Left lung (tissue), 10 donors: Measurements from ENCODE around the gene ATP11C. TPM values are rescaled to one million over a fixed set of nuclear protein-coding genes. Genes with fewer than 3 reads are reported as not detected.
"Not testable (repeated sequence)": the region's sequence is repeated elsewhere in the genome, so short reads cannot be mapped to it uniquely, and the experiment has no call there.

ENCODE experiments used
- ATAC-seq: fragments of 200-7000 bp; cut with Tn5 transposase; one replicate; pipeline ENCODE4 v1.9.1; 2020; ENCODE audit warnings: moderate library complexity
- DNase-seq, 4 donors: peaks; one replicate each; pipeline ENCODE4 v3.0.0-alpha.2; 2013 to 2020
- H3K27ac ChIP-seq, 2 donors: fragments of 200-600 bp; sonication (generic) in 1 of 2; one replicate each; pipeline versions ENCODE4 v1.5.0 to v1.8.0; 2020 to 2021
- H3K27me3 ChIP-seq, 2 donors: fragments of 200-600 bp; sonication (generic) in 1 of 2; one replicate each; pipeline versions ENCODE4 v1.5.0 to v1.8.0; 2020 to 2021
- H3K36me3 ChIP-seq, 2 donors: fragments of 200-600 bp; sonication (generic) in 1 of 2; one replicate each; pipeline versions ENCODE4 v1.5.0 to v1.8.0; 2020 to 2021
- H3K4me1 ChIP-seq, 2 donors: fragments of 200-600 bp; one replicate each; pipeline ENCODE4 v1.8.0; 2021
- H3K4me3 ChIP-seq, 2 donors: fragments of 200-600 bp; sonication (generic) in 1 of 2; one replicate each; pipeline versions ENCODE4 v1.5.0 to v1.8.0; 2020 to 2021; ENCODE audit warnings: mild to moderate bottlenecking in 1 of 2
- H3K9me3 ChIP-seq, 2 donors: fragments of 200-600 bp; sonication (generic) in 1 of 2; one replicate each; pipeline versions ENCODE4 v1.5.0 to v1.8.0; 2020 to 2021
- CTCF ChIP-seq, 2 donors: fragments of 200-600 bp; sonication (generic) in 1 of 2; IDR thresholded peaks; one replicate each; pipeline versions ENCODE4 v1.5.0 to v1.8.0; 2021; ENCODE audit warnings: antibody characterized with exemption in 2 of 2
- intact Hi-C, 2 donors: fragments of 100-400 bp; cut with DNase I; formaldehyde crosslinking; loops; one replicate each; pipeline versions ENCODE4 v1.11.2 to v1.14.2; 2022
- polyA plus RNA-seq, 6 donors: library from polyadenylated mRNA; unstranded; fragments of 120-200 nt; gene quantifications; one replicate each; pipeline ENCODE4 v1.2.1, GENCODE V29; 2013; ENCODE audit not compliant: insufficient read length in 6 of 6
- total RNA-seq, 2 donors: library from RNA; stranded (reverse); fragmentation: NEBNext Ultra II Directional; extraction: Animal tissue kit (Norgen Biotek cat#: 25700); gene quantifications; one replicate each; pipeline ENCODE4 v1.2.1, GENCODE V29; 2021
- donor health status: DM: no; HTN: yes; CAD: no.
- donor health status: DM: no; HTN: no; CAD: no.

Gene ATP11C
- total and polyA plus RNA-seq, 8 donors: 11.1 to 24.7 (median 23.1) TPM

- ATAC-seq: no peak
- TF ChIP-seq CTCF (IDR thresholded peaks at IDR 0.05): no peak
Measured at GRCh38 chrX:139924069-139924695, 8.7 kb downstream of the ATP11C start.

GRCh38 chrX:139921142-139921541, 11.7 kb downstream of the ATP11C start:
- intact Hi-C loops, ATAC-seq, H3K4me1 ChIP-seq: not testable (repeated sequence)

More at GRCh38 chrX:139924069-139924695, 8.7 kb downstream of the ATP11C start:
- no peak overlapping the region for H3K4me3 ChIP-seq
- H3K36me3 ChIP-seq: no peaks in the 10 kb centered on the region
- no peaks in the 10 kb centered on the region for H3K9me3 ChIP-seq
- peaks cover 0 to 6% of the 10 kb centered on the region in 2 donors for H3K4me1 ChIP-seq
- DNase-seq: no peak
- intact Hi-C loops: no loop called here
- H3K27me3 ChIP-seq: no peaks in the 10 kb centered on the region
- no peak overlapping the region for H3K27ac ChIP-seq

GRCh38 chrX:139920316-139920715, 12.5 kb downstream of the ATP11C start:
- intact Hi-C loops: no loop called here
- DNase-seq: no peak
- Histone ChIP-seq H3K9me3 (no peaks in the 10 kb centered on the region), H3K27me3 (no peaks in the 10 kb centered on the region), H3K4me3 (no peak overlapping the region), H3K27ac (no peak overlapping the region), H3K4me1 (peaks cover 0 to 6% of the 10 kb centered on the region in 2 donors), H3K36me3 (no peaks in the 10 kb centered on the region)
- ATAC-seq: no peak
- no peak for TF ChIP-seq CTCF (IDR thresholded peaks at IDR 0.05)

More at GRCh38 chrX:139921142-139921541, 11.7 kb downstream of the ATP11C start:
- H3K9me3 ChIP-seq, H3K4me3 ChIP-seq, H3K27ac ChIP-seq, DNase-seq, H3K27me3 ChIP-seq, H3K36me3 ChIP-seq: not testable (repeated sequence)

GRCh38 chrX:139914421-139914820, 18.4 kb downstream of the ATP11C start:
- ATAC-seq: no peak
- Histone ChIP-seq H3K4me3 (no peak overlapping the region), H3K36me3 (no peaks in the 10 kb centered on the region), H3K4me1 (no peaks in the 10 kb centered on the region), H3K9me3 (no peaks in the 10 kb centered on the region), H3K27me3 (no peaks in the 10 kb centered on the region), H3K27ac (no peak overlapping the region)
- no peak for DNase-seq
- intact Hi-C loops: no loop called here
- TF ChIP-seq CTCF (IDR thresholded peaks at IDR 0.05): no peak

GRCh38 chrX:139909712-139910111, 23.1 kb downstream of the ATP11C start:
- intact Hi-C loops: no loop called here
- Histone ChIP-seq H3K27me3 (no peaks in the 10 kb centered on the region), H3K27ac (no peak overlapping the region), H3K9me3 (no peaks in the 10 kb centered on the region), H3K36me3 (no peaks in the 10 kb centered on the region), H3K4me3 (no peak overlapping the region), H3K4me1 (no peaks in the 10 kb centered on the region)
- DNase-seq: no peak
- ATAC-seq: no peak
- no peak for TF ChIP-seq CTCF (IDR thresholded peaks at IDR 0.05)

GRCh38 chrX:139907078-139907477, 25.8 kb downstream of the ATP11C start:
- Histone ChIP-seq H3K27ac (no peak overlapping the region), H3K36me3 (no peaks in the 10 kb centered on the region), H3K9me3 (no peaks in the 10 kb centered on the region), H3K27me3 (no peaks in the 10 kb centered on the region), H3K4me3 (no peak overlapping the region), H3K4me1 (no peaks in the 10 kb centered on the region)
- TF ChIP-seq CTCF (IDR thresholded peaks at IDR 0.05): no peak
- DNase-seq (no peak), ATAC-seq (no peak)
- intact Hi-C loops: no loop called here
